Astrocyte (in vitro differentiated cells and primary cell): ENCODE measurements around the gene TMEM63C. TPM values are rescaled to one million over a fixed set of nuclear protein-coding genes. Genes with fewer than 3 reads are reported as not detected.

Experiments used
- DNase-seq: peaks from one replicate; pipeline ENCODE4 v3.0.0-alpha.2; 2010; ENCODE audit warnings: low read depth
- FAIRE-seq: peaks from 2 replicates; lab custom pipeline; 2011; peaks lifted over from hg19 to GRCh38; lab: Jason Lieb, UNC
- H2AFZ ChIP-seq: 2 replicates; pipeline ENCODE4 v1.6.0; 2012; ENCODE audit warnings: low read depth, low read length, inconsistent platforms
- H3K27ac ChIP-seq: 2 replicates; pipeline ENCODE4 v1.5.1; 2011; ENCODE audit warnings: low read depth, low read length, inconsistent platforms
- H3K27me3 ChIP-seq: 2 replicates; pipeline ENCODE4 v1.6.0; 2011; ENCODE audit warnings: low read length, inconsistent platforms; ENCODE audit not compliant: insufficient read depth
- H3K36me3 ChIP-seq: 2 replicates; pipeline ENCODE4 v1.5.1; 2011; ENCODE audit warnings: low read length, inconsistent platforms; ENCODE audit not compliant: insufficient read depth
- H3K4me1 ChIP-seq: 2 replicates; pipeline ENCODE4 v1.5.1; 2011; ENCODE audit warnings: low read length, inconsistent platforms; ENCODE audit not compliant: insufficient read depth
- H3K4me2 ChIP-seq: 2 replicates; pipeline ENCODE4 v1.6.0; 2012; ENCODE audit warnings: low read length, inconsistent platforms
- H3K4me3 ChIP-seq: 2 replicates; pipeline ENCODE4 v1.5.1; 2011; ENCODE audit warnings: low read depth, mild to moderate bottlenecking, low read length, inconsistent platforms; ENCODE audit not compliant: insufficient read depth
- H3K79me2 ChIP-seq: 2 replicates; pipeline ENCODE4 v1.6.0; 2012; ENCODE audit warnings: mild to moderate bottlenecking, low read length, inconsistent platforms; ENCODE audit not compliant: insufficient read depth
- H3K9ac ChIP-seq: 2 replicates; pipeline ENCODE4 v1.6.0; 2012; ENCODE audit warnings: mild to moderate bottlenecking, low read length, inconsistent platforms
- H3K9me3 ChIP-seq: 2 replicates; pipeline ENCODE4 v1.5.1; 2012; ENCODE audit warnings: low read depth, mild to moderate bottlenecking, low read length, inconsistent platforms; ENCODE audit not compliant: insufficient read depth
- H4K20me1 ChIP-seq: 2 replicates; pipeline ENCODE4 v1.6.0; 2012; ENCODE audit warnings: low read length, inconsistent platforms; ENCODE audit not compliant: insufficient read depth
- H3K27ac Mint-ChIP-seq: one replicate; pipeline ENCODE4 v1.8.0; 2021; ENCODE audit warnings: mild to moderate bottlenecking, mixed read lengths; ENCODE audit not compliant: unreplicated experiment
- H3K27me3 Mint-ChIP-seq: one replicate; pipeline ENCODE4 v1.8.0; 2021; ENCODE audit warnings: low read depth, mixed read lengths; ENCODE audit not compliant: unreplicated experiment
- H3K36me3 Mint-ChIP-seq: one replicate; pipeline ENCODE4 v1.8.0; 2021; ENCODE audit warnings: low read depth, mixed read lengths; ENCODE audit not compliant: unreplicated experiment
- H3K4me1 Mint-ChIP-seq: one replicate; pipeline ENCODE4 v1.8.0; 2021; ENCODE audit warnings: low read depth, mixed read lengths; ENCODE audit not compliant: unreplicated experiment
- H3K4me3 Mint-ChIP-seq: one replicate; pipeline ENCODE4 v1.8.0; 2021; ENCODE audit warnings: mild to moderate bottlenecking, moderate library complexity, mixed read lengths; ENCODE audit not compliant: unreplicated experiment
- H3K9me3 Mint-ChIP-seq: one replicate; pipeline ENCODE4 v1.8.0; 2021; ENCODE audit warnings: mild to moderate bottlenecking, mixed read lengths; ENCODE audit not compliant: unreplicated experiment
- EZH2 ChIP-seq: IDR thresholded peaks from 2 replicates; pipeline ENCODE4 v1.6.1; 2012; ENCODE audit warnings: mild to moderate bottlenecking, low read length, inconsistent platforms; ENCODE audit not compliant: insufficient read depth
- total RNA-seq: library from RNA; stranded (reverse); gene quantifications from 2 replicates; pipeline ENCODE4 v1.2.1, GENCODE V29; 2021
- TF ChIP-seq, protein P1 (sequence below): IDR thresholded peaks from 2 replicates; pipeline ENCODE4 v1.5.1; 2011; ENCODE audit warnings: low read depth, mild to moderate bottlenecking, inconsistent platforms, low read length, moderate library complexity; ENCODE audit not compliant: insufficient read depth

The TMEM63C gene
- total RNA-seq, 1 donor from 2014 or later, result 11.3 TPM

GRCh38 chr14:77222546-77223225, 41.1 kb downstream of the TMEM63C start:
- Mint-ChIP-seq H3K9me3 (peaks cover 3% of the 10 kb centered on the region), H3K36me3 (peaks cover 17% of the 10 kb centered on the region), H3K27ac (no peak overlapping the region), H3K27me3 (peaks cover 29% of the 10 kb centered on the region), H3K4me3 (no peak overlapping the region), H3K4me1 (peaks cover 9% of the 10 kb centered on the region)
- H3K27ac ChIP-seq, result no peak overlapping the region
- FAIRE-seq, result no peak
- H3K36me3 ChIP-seq, result no peaks in the 10 kb centered on the region
- no peak for DNase-seq
- H3K9me3 ChIP-seq, result no peaks in the 10 kb centered on the region
- no peaks in the 10 kb centered on the region for H3K79me2 ChIP-seq
- no peak overlapping the region for H3K9ac ChIP-seq
- no peak overlapping the region for H3K4me3 ChIP-seq
- H2AFZ ChIP-seq, result no peak overlapping the region
- no peaks in the 10 kb centered on the region for H3K4me1 ChIP-seq
- peaks cover 4% of the 10 kb centered on the region for H3K27me3 ChIP-seq
- TF ChIP-seq EZH2, result no peak
- TF ChIP-seq, protein P1, sequence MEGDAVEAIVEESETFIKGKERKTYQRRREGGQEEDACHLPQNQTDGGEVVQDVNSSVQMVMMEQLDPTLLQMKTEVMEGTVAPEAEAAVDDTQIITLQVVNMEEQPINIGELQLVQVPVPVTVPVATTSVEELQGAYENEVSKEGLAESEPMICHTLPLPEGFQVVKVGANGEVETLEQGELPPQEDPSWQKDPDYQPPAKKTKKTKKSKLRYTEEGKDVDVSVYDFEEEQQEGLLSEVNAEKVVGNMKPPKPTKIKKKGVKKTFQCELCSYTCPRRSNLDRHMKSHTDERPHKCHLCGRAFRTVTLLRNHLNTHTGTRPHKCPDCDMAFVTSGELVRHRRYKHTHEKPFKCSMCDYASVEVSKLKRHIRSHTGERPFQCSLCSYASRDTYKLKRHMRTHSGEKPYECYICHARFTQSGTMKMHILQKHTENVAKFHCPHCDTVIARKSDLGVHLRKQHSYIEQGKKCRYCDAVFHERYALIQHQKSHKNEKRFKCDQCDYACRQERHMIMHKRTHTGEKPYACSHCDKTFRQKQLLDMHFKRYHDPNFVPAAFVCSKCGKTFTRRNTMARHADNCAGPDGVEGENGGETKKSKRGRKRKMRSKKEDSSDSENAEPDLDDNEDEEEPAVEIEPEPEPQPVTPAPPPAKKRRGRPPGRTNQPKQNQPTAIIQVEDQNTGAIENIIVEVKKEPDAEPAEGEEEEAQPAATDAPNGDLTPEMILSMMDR, result no peak
- no peak overlapping the region for H3K4me2 ChIP-seq
- H4K20me1 ChIP-seq, result no peaks in the 10 kb centered on the region

GRCh38 chr14:77224212-77224611, 42.6 kb downstream of the TMEM63C start:
- FAIRE-seq, result no peak

More at GRCh38 chr14:77224212-77224611, 42.6 kb downstream of the TMEM63C start:
- Mint-ChIP-seq H3K4me3 (no peak overlapping the region), H3K27ac (no peak overlapping the region), H3K36me3 (peaks cover 21% of the 10 kb centered on the region), H3K9me3 (peaks cover 3% of the 10 kb centered on the region), H3K4me1 (peaks cover 9% of the 10 kb centered on the region), H3K27me3 (peaks cover 28% of the 10 kb centered on the region)
- no peaks in the 10 kb centered on the region for H4K20me1 ChIP-seq
- H3K27me3 ChIP-seq, result no peaks in the 10 kb centered on the region
- H3K4me3 ChIP-seq, result no peak overlapping the region
- H3K27ac ChIP-seq, result no peak overlapping the region
- TF ChIP-seq, protein P1, result no peak
- TF ChIP-seq EZH2, result no peak
- no peaks in the 10 kb centered on the region for H3K79me2 ChIP-seq
- H3K9me3 ChIP-seq, result no peaks in the 10 kb centered on the region
- no peak overlapping the region for H3K9ac ChIP-seq
- H2AFZ ChIP-seq, result no peak overlapping the region
- no peaks in the 10 kb centered on the region for H3K36me3 ChIP-seq
- no peak for DNase-seq
- no peaks in the 10 kb centered on the region for H3K4me1 ChIP-seq
- H3K4me2 ChIP-seq, result no peak overlapping the region
